Caco-2 (cell line): ENCODE measurements around the gene DENND1A. TPM values are rescaled to one million over a fixed set of nuclear protein-coding genes. Genes with fewer than 3 reads are reported as not detected.

ENCODE experiments used
- BruUV-seq: library from RNA; stranded (reverse); fragments of 400-500 nt; replicated peaks from 2 replicates; lab custom pipeline; 2021; lab: Mats Ljungman, UMichigan
- CTCF ChIA-PET: fragments of 300-600 bp; sonication (Branson Sonifier 250); formaldehyde crosslinking; loops from one replicate; lab custom pipeline; 2022; ENCODE audit warnings: antibody characterized with exemption; lab: Charles Lee
- POLR2A ChIA-PET: fragments of 300-600 bp; sonication (Branson Sonifier 250); formaldehyde crosslinking; loops from one replicate; lab custom pipeline; 2022; ENCODE audit warnings: antibody characterized with exemption; lab: Charles Lee
- DNase-seq, 2 experiments: peaks; one replicate each; pipeline versions ENCODE4 v3.0.0 to v3.0.0-alpha.2; 2020 to 2022
- H3K27me3 ChIP-seq: replicated peaks from 2 replicates; pipeline ENCODE4 v1.6.0; 2011; ENCODE audit warnings: low read length; ENCODE audit not compliant: control insufficient read depth, insufficient read depth
- H3K36me3 ChIP-seq: 2 replicates; pipeline ENCODE4 v1.5.1; 2011; ENCODE audit warnings: low read length; ENCODE audit not compliant: control insufficient read depth, insufficient read depth
- H3K4me1 ChIP-seq: fragments of 250-450 bp; sonication (Bioruptor Pico); 2 replicates; pipeline ENCODE4 v1.5.1; 2020; ENCODE audit warnings: mild to moderate bottlenecking
- H3K4me3 ChIP-seq: 2 replicates; pipeline ENCODE4 v1.5.1; 2011; ENCODE audit warnings: low read depth, mild to moderate bottlenecking, control low read depth, low read length
- H3K9me3 ChIP-seq: fragments of 250-450 bp; sonication (Bioruptor Pico); 2 replicates; pipeline ENCODE4 v1.5.1; 2020; ENCODE audit warnings: mild to moderate bottlenecking, moderate library complexity
- H3K27ac Mint-ChIP-seq: one replicate; pipeline ENCODE4 v1.8.0; 2022; ENCODE audit warnings: mixed read lengths; ENCODE audit not compliant: unreplicated experiment
- H3K27me3 Mint-ChIP-seq: one replicate; pipeline ENCODE4 v1.8.0; 2022; ENCODE audit warnings: mixed read lengths; ENCODE audit not compliant: insufficient read depth, unreplicated experiment
- H3K36me3 Mint-ChIP-seq: one replicate; pipeline ENCODE4 v1.8.0; 2022; ENCODE audit warnings: mild to moderate bottlenecking, mixed read lengths; ENCODE audit not compliant: insufficient read depth, unreplicated experiment
- H3K4me1 Mint-ChIP-seq: one replicate; pipeline ENCODE4 v1.8.0; 2022; ENCODE audit warnings: low read depth, mixed read lengths; ENCODE audit not compliant: unreplicated experiment
- H3K4me3 Mint-ChIP-seq: one replicate; pipeline ENCODE4 v1.8.0; 2022; ENCODE audit warnings: mild to moderate bottlenecking, moderate library complexity, mixed read lengths; ENCODE audit not compliant: unreplicated experiment
- H3K9me3 Mint-ChIP-seq: one replicate; pipeline ENCODE4 v1.8.0; 2022; ENCODE audit warnings: mixed read lengths; ENCODE audit not compliant: unreplicated experiment
- CTCF ChIP-seq, 2 experiments: fragments of 200-600 bp in 1 of 2; IDR thresholded peaks; 1 replicate in 1 of 2; 2 replicates in 1 of 2; pipeline versions ENCODE4 v1.5.1 to v1.8.0; 2011 to 2022; ENCODE audit warnings: antibody characterized with exemption in 1 of 2, control low read depth in 1 of 2, inconsistent platforms in 1 of 2, low read depth in 1 of 2, low read length in 1 of 2, mild to moderate bottlenecking in 1 of 2, moderate library complexity in 1 of 2; ENCODE audit not compliant: insufficient read depth in 1 of 2, severe bottlenecking in 1 of 2, unreplicated experiment in 1 of 2
- intact Hi-C: fragments of 100-400 bp; cut with micrococcal nuclease; formaldehyde crosslinking; loops from one replicate; pipeline ENCODE4 v1.10.0; 2022; ENCODE audit not compliant: unreplicated experiment
- total RNA-seq: library from RNA; stranded (reverse); gene quantifications from 2 replicates; pipeline ENCODE4 v1.2.3, GENCODE V29; 2022

The DENND1A gene
- total RNA-seq, 1 experiment from 2014 or later: 41.6 TPM

GRCh38 chr9:123722378-123722777, 207.5 kb downstream of the DENND1A start:
- Mint-ChIP-seq H3K4me3 (no peak overlapping the region), H3K36me3 (peaks cover 36% of the 10 kb centered on the region), H3K4me1 (peaks cover 1% of the 10 kb centered on the region), H3K27ac (no peak overlapping the region), H3K9me3 (peaks cover 38% of the 10 kb centered on the region), H3K27me3 (no peaks in the 10 kb centered on the region)
- intact Hi-C loops: no loop called here
- POLR2A ChIA-PET: no interaction called here
- TF ChIP-seq CTCF (IDR thresholded peaks at IDR 0.05; ENCODE audit: insufficient read depth in 1 of 2, low read depth in 1 of 2, low read length in 1 of 2, severe bottlenecking in 1 of 2, unreplicated experiment in 1 of 2): no peak
- Histone ChIP-seq H3K9me3 (peaks cover 15% of the 10 kb centered on the region), H3K27me3 (no peaks in the 10 kb centered on the region), H3K36me3 (no peaks in the 10 kb centered on the region; the same call in 1 of the 2 replicates), H3K4me1 (0 out of 2 replicates have a peak, but pooled peaks cover 4% of the 10 kb centered on the region), H3K4me3 (no peak overlapping the region)
- CTCF ChIA-PET: no interaction called here
- peak in 1 of 2 experiments; percentile 5 for DNase-seq
- no TSS peak for BruUV-seq

- Histone ChIP-seq H3K4me3 (no peak overlapping the region), H3K9me3 (peaks cover 15% of the 10 kb centered on the region), H3K4me1 (0 out of 2 replicates have a peak, but pooled peaks cover 4% of the 10 kb centered on the region), H3K36me3 (no peaks in the 10 kb centered on the region; the same call in 1 of the 2 replicates), H3K27me3 (no peaks in the 10 kb centered on the region)
- Mint-ChIP-seq H3K27me3 (no peaks in the 10 kb centered on the region), H3K4me1 (peaks cover 6% of the 10 kb centered on the region), H3K9me3 (peaks cover 27% of the 10 kb centered on the region), H3K27ac (no peak overlapping the region), H3K4me3 (no peak overlapping the region), H3K36me3 (peaks cover 28% of the 10 kb centered on the region)
- CTCF ChIA-PET: no interaction called here
- intact Hi-C loops: no loop called here
- TF ChIP-seq CTCF (IDR thresholded peaks at IDR 0.05; ENCODE audit: insufficient read depth in 1 of 2, low read depth in 1 of 2, low read length in 1 of 2, severe bottlenecking in 1 of 2, unreplicated experiment in 1 of 2): no peak
- no TSS peak for BruUV-seq
- no peak for DNase-seq
- POLR2A ChIA-PET: no interaction called here
Measured at GRCh38 chr9:123718188-123718587, 211.7 kb downstream of the DENND1A start.

GRCh38 chr9:123717581-123718175, 212.2 kb downstream of the DENND1A start:
- peaks cover 25% of the 10 kb centered on the region for H3K36me3 Mint-ChIP-seq
- Histone ChIP-seq H3K4me1 (0 out of 2 replicates have a peak, but pooled peaks cover 4% of the 10 kb centered on the region), H3K27me3 (no peaks in the 10 kb centered on the region), H3K9me3 (peaks cover 10% of the 10 kb centered on the region), H3K4me3 (no peak overlapping the region), H3K36me3 (no peaks in the 10 kb centered on the region; the same call in 1 of the 2 replicates)
- ChIA-PET POLR2A (no interaction called here), CTCF (no interaction called here)
- no peak overlapping the region for H3K27ac Mint-ChIP-seq
- intact Hi-C loops: no loop called here
- peaks cover 26% of the 10 kb centered on the region for H3K9me3 Mint-ChIP-seq
- BruUV-seq: no TSS peak
- no peak for DNase-seq
- no peak for TF ChIP-seq CTCF (IDR thresholded peaks at IDR 0.05; ENCODE audit: insufficient read depth in 1 of 2, low read depth in 1 of 2, low read length in 1 of 2, severe bottlenecking in 1 of 2, unreplicated experiment in 1 of 2)
- no peaks in the 10 kb centered on the region for H3K27me3 Mint-ChIP-seq
- no peak overlapping the region for H3K4me3 Mint-ChIP-seq
- peaks cover 6% of the 10 kb centered on the region for H3K4me1 Mint-ChIP-seq
